H1 (cell line): ENCODE results near the gene PHF24. TPM values are rescaled to one million over a fixed set of nuclear protein-coding genes. Genes with fewer than 3 reads are reported as not detected.

ENCODE experiments used
- CTCF ChIA-PET: fragments of 300-600 bp; sonication (Branson Sonifier 250); formaldehyde crosslinking; loops from one replicate; lab custom pipeline; 2021; ENCODE audit not compliant: partially characterized antibody; lab: Charles Lee
- POLR2A ChIA-PET: fragments of 300-600 bp; sonication (Branson Sonifier 250); formaldehyde crosslinking; loops from one replicate; lab custom pipeline; 2021; ENCODE audit warnings: inconsistent platforms; ENCODE audit not compliant: partially characterized antibody; lab: Charles Lee
- DNase-seq, 2 experiments: peaks; one replicate each; pipeline versions ENCODE4 v3.0.0 to v3.0.0-alpha.2; 2010 to 2022; ENCODE audit warnings: low spot score in 2 of 2, low read depth in 1 of 2, mixed read lengths in 1 of 2
- FAIRE-seq: peaks from 2 replicates; lab custom pipeline; 2011; peaks lifted over from hg19 to GRCh38; lab: Jason Lieb, UNC
- H2AFZ ChIP-seq: 2 replicates; pipeline ENCODE4 v1.8.1; 2012; ENCODE audit warnings: low read length, inconsistent platforms
- H2AK5ac ChIP-seq: 2 replicates; pipeline ENCODE4 v1.6.1; 2013; ENCODE audit warnings: low read depth, low read length
- H2BK120ac ChIP-seq: replicated peaks from 2 replicates; pipeline ENCODE3; 2013; ENCODE audit warnings: low read depth, low read length, inconsistent platforms
- H2BK12ac ChIP-seq: 2 replicates; pipeline ENCODE4 v1.6.1; 2013; ENCODE audit warnings: low read depth, low read length
- H2BK15ac ChIP-seq: 2 replicates; pipeline ENCODE4 v1.6.1; 2013; ENCODE audit warnings: low read length
- H2BK20ac ChIP-seq: 2 replicates; pipeline ENCODE4 v1.6.1; 2013; ENCODE audit warnings: low read length
- H2BK5ac ChIP-seq: 2 replicates; pipeline ENCODE4 v1.6.1; 2013; ENCODE audit warnings: low read depth, low read length
- H3K14ac ChIP-seq: 2 replicates; pipeline ENCODE4 v1.6.1; 2013; ENCODE audit warnings: inconsistent platforms; ENCODE audit not compliant: insufficient read length
- H3K18ac ChIP-seq: 2 replicates; pipeline ENCODE4 v1.6.1; 2013; ENCODE audit warnings: low read length; ENCODE audit errors: extremely low read depth
- H3K23ac ChIP-seq: 2 replicates; pipeline ENCODE4 v1.6.1; 2013; ENCODE audit warnings: inconsistent platforms; ENCODE audit not compliant: insufficient read length
- H3K23me2 ChIP-seq: 2 replicates; pipeline ENCODE4 v1.6.1; 2013; ENCODE audit warnings: low read depth, low read length
- H3K27ac ChIP-seq: 2 replicates; pipeline ENCODE4 v1.6.1; 2011; ENCODE audit warnings: low read depth, low read length, inconsistent platforms
- H3K27me3 ChIP-seq, 4 experiments: replicated peaks in 1 of 4; 1 replicate in 1 of 4; 2 replicates in 3 of 4; pipeline versions ENCODE4 v1.6.1 to v1.8.1; 2011 to 2013; ENCODE audit warnings: low read length in 3 of 4, mild to moderate bottlenecking in 3 of 4, inconsistent platforms in 2 of 4, mixed read lengths in 2 of 4, moderate library complexity in 1 of 4; ENCODE audit not compliant: control insufficient read depth in 3 of 4, insufficient read depth in 3 of 4; ENCODE audit errors: extremely low read depth in 1 of 4
- H3K36me3 ChIP-seq, 4 experiments: 2 replicates each; pipeline versions ENCODE4 v1.6.1 to v1.8.1; 2011 to 2013; ENCODE audit warnings: mild to moderate bottlenecking in 4 of 4, low read length in 3 of 4, moderate library complexity in 2 of 4, control low read depth in 1 of 4, inconsistent platforms in 1 of 4; ENCODE audit not compliant: insufficient read depth in 4 of 4, control insufficient read depth in 2 of 4
- H3K4ac ChIP-seq: replicated peaks from 2 replicates; pipeline ENCODE3; 2013; ENCODE audit warnings: low read length, low read depth, mixed read lengths, inconsistent platforms; ENCODE audit not compliant: insufficient read length
- H3K4me1 ChIP-seq, 4 experiments: replicated peaks in 1 of 4; 1 replicate in 1 of 4; 2 replicates in 3 of 4; pipeline versions ENCODE4 v1.6.1 to v1.8.1; 2011 to 2013; ENCODE audit warnings: low read length in 3 of 4, inconsistent platforms in 2 of 4, mixed read lengths in 1 of 4; ENCODE audit not compliant: insufficient read depth in 4 of 4, control insufficient read depth in 3 of 4
- H3K4me2 ChIP-seq, 2 experiments: 2 replicates each; pipeline versions ENCODE4 v1.6.1 to v1.8.1; 2011 to 2013; ENCODE audit warnings: low read depth in 2 of 2, low read length in 2 of 2, control low read depth in 1 of 2, inconsistent platforms in 1 of 2, mild to moderate bottlenecking in 1 of 2; ENCODE audit not compliant: insufficient read depth in 1 of 2
- H3K4me3 ChIP-seq, 4 experiments: fragments of 200-600, 300-600 bp in 1 of 4; sonication (generic), shearing (Covaris generic), sonication (Bioruptor Twin) in 1 of 4; 2 replicates each; pipeline versions ENCODE4 v1.5.1 to v1.8.1; 2011 to 2016; ENCODE audit warnings: low read length in 4 of 4, low read depth in 3 of 4, control low read depth in 2 of 4, inconsistent platforms in 2 of 4, mild to moderate bottlenecking in 2 of 4, mixed read lengths in 1 of 4, moderate library complexity in 1 of 4; ENCODE audit not compliant: insufficient read depth in 2 of 4; ENCODE audit errors: extremely low read depth in 1 of 4
- H3K56ac ChIP-seq: replicated peaks from 2 replicates; pipeline ENCODE3; 2013; ENCODE audit warnings: low read depth, mild to moderate bottlenecking, mixed read lengths, low read length, inconsistent platforms; ENCODE audit not compliant: insufficient read length
- H3K79me1 ChIP-seq: 2 replicates; pipeline ENCODE4 v1.6.1; 2013; ENCODE audit warnings: low read depth, low read length, control low read depth
- H3K79me2 ChIP-seq, 2 experiments: 2 replicates each; pipeline versions ENCODE4 v1.6.1 to v1.8.1; 2012 to 2013; ENCODE audit warnings: low read length in 2 of 2, mild to moderate bottlenecking in 2 of 2, inconsistent platforms in 1 of 2; ENCODE audit not compliant: insufficient read depth in 2 of 2, control insufficient read depth in 1 of 2
- H3K9ac ChIP-seq, 4 experiments: replicated peaks in 1 of 4; 1 replicate in 1 of 4; 2 replicates in 3 of 4; pipeline versions ENCODE4 v1.6.1 to v1.8.1; 2011 to 2013; ENCODE audit warnings: low read depth in 3 of 4, low read length in 3 of 4, control low read depth in 2 of 4, mild to moderate bottlenecking in 2 of 4, moderate library complexity in 2 of 4, inconsistent platforms in 1 of 4; ENCODE audit errors: extremely low read depth in 1 of 4
- H3K9me3 ChIP-seq, 2 experiments: 2 replicates each; pipeline versions ENCODE4 v1.6.1 to v1.8.1; 2012 to 2013; ENCODE audit warnings: mild to moderate bottlenecking in 2 of 2, moderate library complexity in 2 of 2, control low read depth in 1 of 2, inconsistent platforms in 1 of 2, low read depth in 1 of 2, low read length in 1 of 2, mixed read lengths in 1 of 2; ENCODE audit not compliant: insufficient read depth in 2 of 2
- H4K20me1 ChIP-seq, 2 experiments: replicated peaks in 1 of 2; 2 replicates each; pipeline versions ENCODE3 to v1.8.1; 2011 to 2013; ENCODE audit warnings: inconsistent platforms in 2 of 2, low read length in 2 of 2, mild to moderate bottlenecking in 1 of 2; ENCODE audit not compliant: insufficient read depth in 2 of 2, control insufficient read depth in 1 of 2
- H4K5ac ChIP-seq: 2 replicates; pipeline ENCODE4 v1.6.1; 2013; ENCODE audit warnings: low read length, low read depth, mixed read lengths, inconsistent platforms; ENCODE audit not compliant: insufficient read length
- H4K8ac ChIP-seq: 2 replicates; pipeline ENCODE4 v1.8.0; 2013; ENCODE audit warnings: mild to moderate bottlenecking, moderate library complexity, low read length, inconsistent platforms; ENCODE audit not compliant: insufficient read depth; ENCODE audit errors: extremely low read depth
- H4K91ac ChIP-seq: replicated peaks from 2 replicates; pipeline ENCODE3; 2013; ENCODE audit warnings: low read length, mixed read lengths, inconsistent platforms; ENCODE audit not compliant: insufficient read length
- CHD2 ChIP-seq: IDR thresholded peaks from 2 replicates; pipeline ENCODE4 v1.6.1; 2012; ENCODE audit warnings: low read length, improper control_type of control experiment
- EZH2 ChIP-seq: fragments of 200-600 bp; sonication (generic); IDR thresholded peaks from 2 replicates; pipeline ENCODE4 v1.7.1; 2012; ENCODE audit warnings: low read depth, mild to moderate bottlenecking, moderate library complexity, low read length, inconsistent platforms; ENCODE audit not compliant: severe bottlenecking
- MAFK ChIP-seq: IDR thresholded peaks from 2 replicates; pipeline ENCODE4 v1.6.1; 2012; ENCODE audit warnings: low read depth, mild to moderate bottlenecking, improper control_type of control experiment, low read length
- SRF ChIP-seq: IDR thresholded peaks from 2 replicates; pipeline ENCODE4 v1.6.1; 2011; ENCODE audit warnings: mild to moderate bottlenecking, low read depth, low read length, moderate library complexity
- TAF1 ChIP-seq: IDR thresholded peaks from 2 replicates; pipeline ENCODE4 v1.6.1; 2011; ENCODE audit warnings: mild to moderate bottlenecking, low read depth, low read length
- TEAD4 ChIP-seq: IDR thresholded peaks from 2 replicates; pipeline ENCODE4 v1.6.1; 2012; ENCODE audit warnings: low read depth, low read length, inconsistent platforms, mixed read lengths
- ZNF274 ChIP-seq: IDR thresholded peaks from 2 replicates; pipeline ENCODE4 v1.7.0; 2012; ENCODE audit warnings: low read length, borderline replicate concordance; ENCODE audit errors: extremely low read depth
- WGBS, 2 experiments: shearing (Covaris generic) in 1 of 2; methylation state at CpG; one replicate each; pipeline versions ENCODE4 v1.1.6 to v1.1.7; 2013 to 2015; ENCODE audit warnings: low lambda C conversion rate in 2 of 2, mixed read lengths in 2 of 2, inconsistent platforms in 1 of 2, low coverage in 1 of 2, missing lambda C conversion rate in 1 of 2; ENCODE audit not compliant: insufficient replicate concordance in 2 of 2, insufficient coverage in 1 of 2, insufficient read length in 1 of 2; ENCODE audit errors: extremely low coverage in 1 of 2, missing lambda C conversion rate in 1 of 2; 5-methylcytosine and 5-hydroxymethylcytosine counted together
- polyA plus RNA-seq, 7 experiments: library from polyadenylated mRNA; depleted of rRNA in 3 of 7; stranded (reverse) in 5 of 7; unstranded in 2 of 7; fragments of >200 nt in 5 of 7; fragments of 200-250 nt in 2 of 7; gene quantifications; 1 replicate in 5 of 7; 2 replicates in 1 of 7; 4 replicates in 1 of 7; pipeline versions ENCODE4 v1.2.1 to v1.2.3, GENCODE V29; 2011 to 2013; ENCODE audit warnings: missing spikeins in 2 of 7, mixed read lengths in 2 of 7
- total RNA-seq: library from RNA; stranded (reverse); fragmentation: NEBNext Ultra II Directional; extraction: Animal tissue kit (Norgen Biotek cat#: 25700); gene quantifications from 2 replicates; pipeline ENCODE4 v1.2.1, GENCODE V29; 2021

The PHF24 gene
- total and polyA plus RNA-seq, 2 of the 8 experiments (the other 6 are each of a cell fraction or from before 2014, with no cell fraction given): 0.29 to 0.35 TPM

DNA sequence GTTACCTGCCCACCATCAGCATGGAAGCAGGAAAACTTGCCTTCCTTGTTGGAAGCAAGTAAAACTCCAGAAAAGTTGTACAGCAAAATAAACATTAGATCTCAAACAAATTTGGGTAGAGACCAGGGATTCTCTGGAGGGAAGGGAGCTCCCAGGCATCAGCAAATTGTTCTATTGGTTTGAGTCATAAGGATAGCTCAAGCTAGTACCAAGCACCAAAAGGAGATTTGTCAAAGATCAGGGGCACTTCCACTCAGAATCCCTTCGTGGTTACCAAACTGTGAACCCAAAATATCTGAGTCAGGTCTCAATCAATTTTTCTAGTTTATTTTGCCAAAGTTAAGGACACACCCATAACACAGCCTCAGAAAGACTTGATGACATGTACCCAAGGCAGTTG is 69.3 kb downstream of the PHF24 start:
- Histone ChIP-seq H3K27ac (peak overlapping the region; percentile 44; the same call in 1 of the 2 replicates), H2BK5ac (no peak overlapping the region), H4K8ac (no peak overlapping the region), H3K4me2 (no peak overlapping the region), H2BK20ac (no peak overlapping the region), H3K4me3 (no peak overlapping the region), H2AFZ (no peak overlapping the region), H3K9ac (no peak overlapping the region), H3K56ac (no peak overlapping the region), H2BK120ac (peak overlapping the region; percentile 47), H3K14ac (no peak overlapping the region), H3K9me3 (peaks cover 16 to 18% of the 10 kb centered on the region in 2 experiments), H3K27me3 (no peaks in the 10 kb centered on the region), H2BK12ac (no peak overlapping the region), H3K23me2 (no peaks in the 10 kb centered on the region), H2AK5ac (no peak overlapping the region), H3K79me1 (no peaks in the 10 kb centered on the region), H3K4ac (no peak overlapping the region), H3K4me1 (peaks cover 0 to 10% (median 3%) of the 10 kb centered on the region in 4 experiments; a peak in 3 of 7 replicates), H2BK15ac (no peak overlapping the region), H3K36me3 (peaks cover 0 to 3% (median 0%) of the 10 kb centered on the region in 4 experiments; a peak in 1 of 8 replicates), H4K91ac (no peak overlapping the region), H3K79me2 (no peaks in the 10 kb centered on the region), H3K23ac (no peak overlapping the region), H4K5ac (no peak overlapping the region), H3K18ac (no peak overlapping the region), H4K20me1 (no peaks in the 10 kb centered on the region)
- FAIRE-seq: no peak
- no peak for DNase-seq
- 88% methylated on average over 1 of the region's 1 CpG; no CpG with 5 or more reads in 1 of the 2 experiments for WGBS, 2 experiments
- CTCF ChIA-PET: interaction anchor here (0.8 to 3.0 kb wide), 12 partner anchors 8 to 426 kb away, joined by 3 to 14 read pairs (median 6); no protein-coding TSS in a partner anchor
- TF ChIP-seq TAF1 (no peak), ZNF274 (no peak), TEAD4 (no peak), SRF (no peak), CHD2 (no peak), EZH2 (no peak), MAFK (no peak)
- POLR2A ChIA-PET: interaction anchor here (0.9 to 1.8 kb wide), 10 partner anchors 26 to 76 kb away, joined by 3 to 8 read pairs (median 4); partner anchors contain the start of genes FANCG, STOML2 and VCP
